Caco-2 (cell line): ENCODE results near the gene GLT1D1. TPM values are rescaled to one million over a fixed set of nuclear protein-coding genes. Genes with fewer than 3 reads are reported as not detected.

Experiments used
- BruUV-seq: library from RNA; stranded (reverse); fragments of 400-500 nt; replicated peaks from 2 replicates; lab custom pipeline; 2021; lab: Mats Ljungman, UMichigan
- CTCF ChIA-PET: fragments of 300-600 bp; sonication (Branson Sonifier 250); formaldehyde crosslinking; loops from one replicate; lab custom pipeline; 2022; ENCODE audit warnings: antibody characterized with exemption; lab: Charles Lee
- POLR2A ChIA-PET: fragments of 300-600 bp; sonication (Branson Sonifier 250); formaldehyde crosslinking; loops from one replicate; lab custom pipeline; 2022; ENCODE audit warnings: antibody characterized with exemption; lab: Charles Lee
- DNase-seq, 2 experiments: peaks; one replicate each; pipeline versions ENCODE4 v3.0.0 to v3.0.0-alpha.2; 2020 to 2022
- H3K27me3 ChIP-seq: replicated peaks from 2 replicates; pipeline ENCODE4 v1.6.0; 2011; ENCODE audit warnings: low read length; ENCODE audit not compliant: control insufficient read depth, insufficient read depth
- H3K36me3 ChIP-seq: 2 replicates; pipeline ENCODE4 v1.5.1; 2011; ENCODE audit warnings: low read length; ENCODE audit not compliant: control insufficient read depth, insufficient read depth
- H3K4me1 ChIP-seq: fragments of 250-450 bp; sonication (Bioruptor Pico); 2 replicates; pipeline ENCODE4 v1.5.1; 2020; ENCODE audit warnings: mild to moderate bottlenecking
- H3K4me3 ChIP-seq: 2 replicates; pipeline ENCODE4 v1.5.1; 2011; ENCODE audit warnings: low read depth, mild to moderate bottlenecking, control low read depth, low read length
- H3K9me3 ChIP-seq: fragments of 250-450 bp; sonication (Bioruptor Pico); 2 replicates; pipeline ENCODE4 v1.5.1; 2020; ENCODE audit warnings: mild to moderate bottlenecking, moderate library complexity
- H3K27ac Mint-ChIP-seq: one replicate; pipeline ENCODE4 v1.8.0; 2022; ENCODE audit warnings: mixed read lengths; ENCODE audit not compliant: unreplicated experiment
- H3K27me3 Mint-ChIP-seq: one replicate; pipeline ENCODE4 v1.8.0; 2022; ENCODE audit warnings: mixed read lengths; ENCODE audit not compliant: insufficient read depth, unreplicated experiment
- H3K36me3 Mint-ChIP-seq: one replicate; pipeline ENCODE4 v1.8.0; 2022; ENCODE audit warnings: mild to moderate bottlenecking, mixed read lengths; ENCODE audit not compliant: insufficient read depth, unreplicated experiment
- H3K4me1 Mint-ChIP-seq: one replicate; pipeline ENCODE4 v1.8.0; 2022; ENCODE audit warnings: low read depth, mixed read lengths; ENCODE audit not compliant: unreplicated experiment
- H3K4me3 Mint-ChIP-seq: one replicate; pipeline ENCODE4 v1.8.0; 2022; ENCODE audit warnings: mild to moderate bottlenecking, moderate library complexity, mixed read lengths; ENCODE audit not compliant: unreplicated experiment
- H3K9me3 Mint-ChIP-seq: one replicate; pipeline ENCODE4 v1.8.0; 2022; ENCODE audit warnings: mixed read lengths; ENCODE audit not compliant: unreplicated experiment
- CTCF ChIP-seq, 2 experiments: fragments of 200-600 bp in 1 of 2; IDR thresholded peaks; 1 replicate in 1 of 2; 2 replicates in 1 of 2; pipeline versions ENCODE4 v1.5.1 to v1.8.0; 2011 to 2022; ENCODE audit warnings: antibody characterized with exemption in 1 of 2, control low read depth in 1 of 2, inconsistent platforms in 1 of 2, low read depth in 1 of 2, low read length in 1 of 2, mild to moderate bottlenecking in 1 of 2, moderate library complexity in 1 of 2; ENCODE audit not compliant: insufficient read depth in 1 of 2, severe bottlenecking in 1 of 2, unreplicated experiment in 1 of 2
- intact Hi-C: fragments of 100-400 bp; cut with micrococcal nuclease; formaldehyde crosslinking; loops from one replicate; pipeline ENCODE4 v1.10.0; 2022; ENCODE audit not compliant: unreplicated experiment
- total RNA-seq: library from RNA; stranded (reverse); gene quantifications from 2 replicates; pipeline ENCODE4 v1.2.3, GENCODE V29; 2022

Gene GLT1D1
- total RNA-seq, 1 experiment from 2014 or later, result not detected

GRCh38 chr12:128819293-128820144 is 33.8 kb upstream of the GLT1D1 start:
- no peaks in the 10 kb centered on the region for H3K27me3 Mint-ChIP-seq
- H3K27ac Mint-ChIP-seq, result no peak overlapping the region
- no peaks in the 10 kb centered on the region for H3K9me3 Mint-ChIP-seq
- no TSS peak for BruUV-seq
- Histone ChIP-seq H3K36me3 (no peaks in the 10 kb centered on the region), H3K4me1 (no peaks in the 10 kb centered on the region; the same call in 1 of the 2 replicates), H3K4me3 (no peak overlapping the region), H3K9me3 (no peaks in the 10 kb centered on the region), H3K27me3 (no peaks in the 10 kb centered on the region)
- no peak for DNase-seq
- peaks cover 24% of the 10 kb centered on the region for H3K36me3 Mint-ChIP-seq
- peaks cover 19% of the 10 kb centered on the region for H3K4me1 Mint-ChIP-seq
- POLR2A ChIA-PET, result no interaction called here
- TF ChIP-seq CTCF (IDR thresholded peaks at IDR 0.05; ENCODE audit: insufficient read depth in 1 of 2, low read depth in 1 of 2, low read length in 1 of 2, severe bottlenecking in 1 of 2, unreplicated experiment in 1 of 2), result no peak
- no peak overlapping the region for H3K4me3 Mint-ChIP-seq
- intact Hi-C loops, result loop anchor here (5.0 kb wide), 1 partner anchor 88 kb away; no protein-coding TSS in a partner anchor
- CTCF ChIA-PET, result no interaction called here

GRCh38 chr12:128820253-128820652 is 33.0 kb upstream of the GLT1D1 start:
- no peaks in the 10 kb centered on the region for H3K27me3 Mint-ChIP-seq
- no peak for DNase-seq
- H3K9me3 Mint-ChIP-seq, result no peaks in the 10 kb centered on the region
- Histone ChIP-seq H3K27me3 (no peaks in the 10 kb centered on the region), H3K4me1 (peaks cover 6% of the 10 kb centered on the region; the same call in 1 of the 2 replicates), H3K36me3 (no peaks in the 10 kb centered on the region), H3K4me3 (no peak overlapping the region), H3K9me3 (no peaks in the 10 kb centered on the region)
- H3K4me1 Mint-ChIP-seq, result peaks cover 19% of the 10 kb centered on the region
- no peak overlapping the region for H3K4me3 Mint-ChIP-seq
- intact Hi-C loops, result loop anchor here (5.0 kb wide), 1 partner anchor 87 kb away; no protein-coding TSS in a partner anchor
- ChIA-PET CTCF (no interaction called here), POLR2A (no interaction called here)
- TF ChIP-seq CTCF (IDR thresholded peaks at IDR 0.05; ENCODE audit: insufficient read depth in 1 of 2, low read depth in 1 of 2, low read length in 1 of 2, severe bottlenecking in 1 of 2, unreplicated experiment in 1 of 2), result no peak
- no peak overlapping the region for H3K27ac Mint-ChIP-seq
- H3K36me3 Mint-ChIP-seq, result peaks cover 32% of the 10 kb centered on the region
- no TSS peak for BruUV-seq

GRCh38 chr12:128820723-128821432 is 32.4 kb upstream of the GLT1D1 start:
- H3K4me3 Mint-ChIP-seq, result no peak overlapping the region
- no peak overlapping the region for H3K27ac Mint-ChIP-seq
- H3K4me1 Mint-ChIP-seq, result peaks cover 19% of the 10 kb centered on the region
- no peak for TF ChIP-seq CTCF (IDR thresholded peaks at IDR 0.05; ENCODE audit: insufficient read depth in 1 of 2, low read depth in 1 of 2, low read length in 1 of 2, severe bottlenecking in 1 of 2, unreplicated experiment in 1 of 2)
- no peaks in the 10 kb centered on the region for H3K27me3 ChIP-seq
- intact Hi-C loops, result loop anchor here (5.0 kb wide), 1 partner anchor 86 kb away; no protein-coding TSS in a partner anchor
- DNase-seq, result no peak
- POLR2A ChIA-PET, result no interaction called here
- H3K4me3 ChIP-seq, result no peak overlapping the region
- H3K36me3 Mint-ChIP-seq, result peaks cover 32% of the 10 kb centered on the region
- H3K9me3 Mint-ChIP-seq, result no peaks in the 10 kb centered on the region
- CTCF ChIA-PET, result no interaction called here
- H3K9me3 ChIP-seq, result no peaks in the 10 kb centered on the region
- peaks cover 6% of the 10 kb centered on the region; the same call in 1 of the 2 replicates for H3K4me1 ChIP-seq
- H3K27me3 Mint-ChIP-seq, result no peaks in the 10 kb centered on the region
- no TSS peak for BruUV-seq
- H3K36me3 ChIP-seq, result no peaks in the 10 kb centered on the region
